GM21576 (cell line): Measurements from ENCODE around the gene ZNF750.

Experiments used
- ATAC-seq: cut with Tn5 transposase; IDR thresholded peaks from one replicate; pipeline ENCODE4 v1.9.1; 2021; ENCODE audit warnings: mild to moderate bottlenecking, moderate library complexity; ENCODE audit not compliant: unreplicated experiment

Gene ZNF750

DNA sequence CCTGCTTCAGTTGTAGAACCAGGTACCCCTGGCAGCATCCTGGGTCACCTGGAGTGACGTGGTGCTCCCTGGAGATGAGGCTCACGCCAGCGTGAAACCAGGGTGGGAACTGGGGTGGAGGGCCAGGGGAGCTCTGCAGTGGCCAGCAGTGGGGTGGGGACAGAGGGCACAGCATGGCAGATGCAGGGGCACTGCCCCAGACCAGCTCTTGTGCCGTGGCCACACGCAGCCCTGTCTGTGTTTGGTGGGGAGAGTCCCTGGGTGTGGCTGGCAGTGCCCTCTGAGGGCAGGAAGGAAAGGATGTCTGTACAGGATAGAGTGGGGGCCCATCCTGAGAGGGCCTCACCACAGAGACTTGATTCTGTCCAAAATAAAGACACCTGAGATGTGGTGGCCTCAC is 24.5 kb downstream of the ZNF750 start:
- no peak for ATAC-seq

DNA sequence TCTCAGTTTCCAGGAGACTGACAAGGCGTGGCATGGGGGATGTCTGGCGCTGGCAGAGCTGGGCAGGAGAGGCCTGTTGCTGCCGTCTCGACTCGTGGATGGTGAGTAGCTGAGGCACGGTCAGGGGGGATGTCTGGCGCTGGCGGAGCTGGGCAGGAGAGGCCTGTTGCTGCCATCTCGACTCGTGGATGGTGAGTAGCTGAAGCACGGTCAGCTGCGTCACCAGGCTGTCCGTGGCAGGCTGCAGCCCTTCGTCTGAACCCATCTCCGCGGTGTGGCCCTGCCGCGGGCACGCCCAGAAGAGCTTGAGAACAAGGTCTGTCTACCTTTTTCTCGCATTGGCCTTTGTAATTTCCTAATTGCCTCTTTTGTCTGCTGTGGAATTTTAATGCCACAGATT is 25.0 kb downstream of the ZNF750 start:
- ATAC-seq = no peak

GRCh38 chr17:82813299-82814051 is 26.3 kb downstream of the ZNF750 start:
- no peak for ATAC-seq

DNA sequence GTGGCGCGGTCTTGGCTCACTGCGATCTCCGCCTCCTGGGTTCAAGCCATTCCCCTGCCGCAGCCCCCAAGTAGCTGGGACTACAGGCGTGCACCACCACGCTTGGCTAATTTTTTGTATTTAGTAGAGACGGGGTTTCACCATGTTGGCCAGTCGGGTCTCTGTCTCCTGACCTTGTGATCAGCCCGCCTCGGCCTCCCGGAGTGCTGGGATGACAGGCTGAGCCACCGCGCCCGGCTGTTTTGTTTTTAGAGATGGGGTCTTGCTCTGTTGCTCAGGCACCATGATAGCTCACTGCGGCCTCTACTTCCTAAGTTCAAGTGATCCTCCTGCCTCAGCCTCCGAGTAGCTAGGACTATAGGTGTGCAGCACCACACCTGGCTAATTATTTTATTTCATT is 27.2 kb downstream of the ZNF750 start:
- no peak for ATAC-seq

DNA sequence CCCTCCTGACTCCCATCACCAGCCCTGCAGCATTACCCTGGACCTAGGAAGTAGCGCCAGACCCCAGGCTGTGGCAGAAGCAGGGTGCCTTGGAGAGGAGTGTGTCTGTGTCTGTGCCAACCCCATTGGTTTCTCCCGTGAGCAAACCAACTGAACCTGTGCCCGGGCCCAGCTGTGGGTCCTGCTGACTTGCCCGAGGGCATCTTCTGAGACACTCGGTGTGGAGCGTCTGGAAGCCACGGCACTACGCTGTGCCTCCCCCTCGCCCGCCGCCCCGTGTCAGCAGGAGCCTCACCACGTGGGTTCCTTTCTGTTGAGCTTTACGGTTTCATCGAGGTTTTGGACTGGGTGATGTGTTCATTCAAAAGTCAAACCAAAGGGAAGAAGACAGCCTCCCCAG is 27.8 kb downstream of the ZNF750 start:
- no peak for ATAC-seq

DNA sequence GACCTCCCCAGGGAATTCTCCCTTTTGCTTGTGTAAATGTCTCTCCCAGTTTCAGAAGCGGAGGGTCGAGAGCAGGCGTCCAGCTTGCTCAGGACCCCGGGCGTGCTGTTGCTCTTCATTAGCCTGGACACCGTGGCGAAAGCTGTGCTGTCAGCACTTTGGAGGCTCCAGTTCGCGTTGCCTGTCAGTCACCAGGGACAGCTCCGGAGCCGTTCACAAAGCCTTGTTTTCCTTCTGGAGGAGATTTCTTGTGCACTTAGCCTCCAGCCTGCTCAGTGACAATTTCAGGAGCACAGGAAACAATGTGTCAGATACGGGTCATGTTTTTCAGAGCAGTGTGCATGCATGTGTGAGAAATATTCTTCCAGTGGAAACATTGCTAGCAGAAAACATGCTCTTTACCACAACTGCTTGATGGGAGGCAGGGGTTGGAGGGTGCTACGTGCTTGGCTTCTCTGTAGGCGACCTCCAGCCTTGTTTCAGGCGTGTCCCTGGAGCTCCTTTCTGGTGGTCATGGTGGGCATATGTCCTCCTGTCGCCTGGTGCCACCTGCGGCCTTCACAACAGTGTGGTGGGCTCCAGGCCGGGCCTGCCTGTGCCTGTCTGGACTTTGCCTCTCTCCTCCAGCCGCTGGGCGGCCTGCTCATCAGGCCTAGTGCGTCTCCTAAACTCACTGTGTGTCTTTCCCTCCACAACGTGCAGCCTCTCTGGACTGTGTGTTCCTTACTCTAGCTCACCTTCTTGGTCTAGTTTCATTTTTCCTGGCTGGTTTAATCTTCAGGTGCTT is 29.0 kb downstream of the ZNF750 start:
- ATAC-seq = no peak

GRCh38 chr17:82808921-82809905 is 30.6 kb downstream of the ZNF750 start:
- no peak for ATAC-seq

DNA sequence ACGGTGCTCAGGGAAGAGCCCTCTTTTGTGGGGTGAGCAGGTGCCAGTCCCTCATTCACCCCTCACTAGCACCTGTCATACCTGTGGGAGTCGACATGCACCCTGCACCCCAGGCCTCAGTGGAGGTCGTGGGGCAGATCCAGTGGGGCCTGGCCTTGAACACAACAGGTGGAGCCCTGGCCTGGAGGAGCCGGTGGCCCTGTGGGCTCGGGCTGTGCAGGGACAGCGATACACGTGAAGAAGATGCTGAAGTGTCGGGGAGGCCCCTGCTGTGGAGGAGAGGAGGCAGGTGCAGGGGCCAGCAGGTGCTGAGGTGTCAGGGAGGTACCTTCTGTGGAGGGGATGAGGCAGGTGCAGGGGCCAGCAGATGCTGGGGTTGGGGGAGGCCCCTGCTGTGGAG is 31.8 kb downstream of the ZNF750 start:
- no peak for ATAC-seq

- no peak for ATAC-seq
Observed at GRCh38 chr17:82807562-82807961, 32.3 kb downstream of the ZNF750 start.

GRCh38 chr17:82807101-82807500 is 32.7 kb downstream of the ZNF750 start:
- no peak for ATAC-seq

GRCh38 chr17:82806645-82807044 is 33.2 kb downstream of the ZNF750 start:
- no peak for ATAC-seq

DNA sequence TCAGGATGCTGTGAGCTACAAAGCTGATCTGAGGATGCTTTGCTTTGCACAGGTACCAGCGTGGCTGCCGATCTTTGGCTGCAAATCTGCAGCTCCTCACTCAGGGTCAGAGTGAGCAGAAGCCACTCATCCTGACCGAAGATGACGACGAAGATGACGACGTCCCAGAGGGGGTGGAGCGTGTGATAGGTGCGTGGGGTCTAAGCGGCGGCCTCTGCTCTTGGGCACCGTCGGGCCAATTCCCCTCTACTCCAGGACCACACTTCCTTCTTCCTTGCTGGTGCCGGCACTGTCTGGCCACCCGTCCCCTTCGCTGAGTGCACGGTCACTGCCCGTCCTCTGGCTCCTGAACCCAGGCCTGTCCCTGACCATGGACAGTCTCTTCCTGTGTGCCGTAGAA is 34.0 kb downstream of the ZNF750 start:
- no peak for ATAC-seq

- no peak for ATAC-seq
Observed at GRCh38 chr17:82805254-82805653, 34.6 kb downstream of the ZNF750 start.

DNA sequence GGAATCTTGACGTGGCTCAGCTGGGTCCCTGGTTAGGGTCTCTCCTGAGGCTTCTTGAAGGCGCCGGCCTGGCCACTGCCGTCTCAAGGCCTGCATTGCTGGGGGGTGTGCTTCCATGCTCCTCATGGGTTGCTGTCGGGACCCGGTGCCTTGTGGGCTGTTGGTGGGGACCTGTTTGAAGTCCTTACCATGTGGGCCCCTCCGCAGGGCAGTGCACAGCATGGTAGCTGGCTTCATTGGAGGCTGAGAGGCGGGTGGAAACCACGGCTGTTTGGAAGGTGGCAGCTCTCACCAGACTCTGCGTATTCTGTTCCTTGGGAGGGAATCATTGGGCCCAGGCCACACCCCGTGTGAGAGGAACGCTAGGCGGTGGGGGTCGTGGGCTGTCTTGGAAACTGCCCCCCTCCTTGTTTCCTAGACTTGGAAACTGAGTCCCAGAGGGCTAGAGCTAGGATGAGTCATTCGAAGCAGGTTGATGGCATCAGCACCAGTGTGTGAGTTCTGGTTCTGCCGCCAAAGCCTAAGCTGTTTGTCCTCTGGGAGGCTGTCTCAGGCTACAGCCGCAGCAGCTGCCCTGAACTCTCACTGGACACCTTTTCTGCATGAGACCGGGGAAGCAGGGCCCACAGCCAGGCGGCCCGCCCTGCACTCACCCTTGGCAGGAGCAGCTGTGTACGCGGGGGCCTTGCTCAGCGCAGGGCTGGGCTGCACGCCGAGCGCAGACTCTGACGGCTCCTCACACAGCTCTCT is 35.2 kb downstream of the ZNF750 start:
- no peak for ATAC-seq

DNA sequence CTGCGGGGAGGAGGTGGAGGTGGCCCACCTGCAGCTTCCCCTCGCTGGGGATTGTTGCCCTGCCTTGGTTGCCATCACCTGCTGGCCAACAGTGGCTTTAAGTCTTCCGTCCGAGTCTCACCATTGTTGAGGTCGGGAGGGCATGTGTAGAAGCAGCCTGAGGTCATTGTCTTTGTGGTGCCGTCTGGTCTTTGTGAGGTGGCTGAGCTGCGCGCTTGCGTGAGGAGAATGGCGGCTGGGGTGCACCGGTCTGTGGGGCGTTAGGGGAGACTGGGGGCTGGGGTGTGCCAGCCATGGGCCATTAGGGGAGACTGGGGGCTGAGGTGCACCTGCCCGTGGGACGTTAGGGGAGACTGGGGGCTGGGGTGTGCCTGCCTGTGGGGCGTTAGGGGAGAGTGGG is 36.2 kb downstream of the ZNF750 start:
- ATAC-seq = no peak

GRCh38 chr17:82803185-82803584 is 36.6 kb downstream of the ZNF750 start:
- no peak for ATAC-seq

DNA sequence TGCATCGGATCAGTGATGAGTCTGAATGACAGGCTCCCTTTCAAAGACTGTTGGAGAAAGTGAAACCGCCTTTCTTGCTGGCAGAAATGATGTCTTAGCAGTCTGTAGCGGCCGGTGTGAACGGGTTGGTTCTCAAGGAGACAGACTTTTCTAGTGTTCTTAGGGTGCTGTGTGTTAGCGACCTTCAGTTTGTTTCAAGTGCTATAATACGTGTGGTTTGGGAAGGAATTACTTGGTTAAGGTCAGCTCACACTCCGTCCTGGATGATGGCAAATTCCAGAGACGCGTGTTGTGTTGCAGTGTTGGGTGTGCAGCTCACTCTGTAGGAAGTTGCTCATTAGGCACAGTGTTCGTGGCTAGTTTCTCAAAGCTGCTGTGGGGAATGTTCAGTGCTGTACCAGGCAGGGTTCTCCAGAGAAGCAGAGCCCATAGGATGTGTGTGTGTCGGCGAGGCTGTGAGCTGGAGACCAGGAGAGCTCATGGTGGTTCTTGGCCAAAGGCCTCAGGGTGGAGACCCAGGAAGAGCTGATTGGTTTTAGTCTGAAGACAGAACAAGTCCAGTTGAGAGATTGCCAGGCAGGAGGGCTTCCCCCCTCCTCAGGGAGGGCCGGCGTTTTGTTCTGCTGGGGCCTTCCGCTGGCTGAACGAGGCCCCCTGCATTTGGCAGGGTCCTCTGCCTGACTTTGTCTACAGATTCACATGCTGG is 37.6 kb downstream of the ZNF750 start:
- ATAC-seq = no peak

GRCh38 chr17:82801377-82801970 is 38.3 kb downstream of the ZNF750 start:
- no peak for ATAC-seq

DNA sequence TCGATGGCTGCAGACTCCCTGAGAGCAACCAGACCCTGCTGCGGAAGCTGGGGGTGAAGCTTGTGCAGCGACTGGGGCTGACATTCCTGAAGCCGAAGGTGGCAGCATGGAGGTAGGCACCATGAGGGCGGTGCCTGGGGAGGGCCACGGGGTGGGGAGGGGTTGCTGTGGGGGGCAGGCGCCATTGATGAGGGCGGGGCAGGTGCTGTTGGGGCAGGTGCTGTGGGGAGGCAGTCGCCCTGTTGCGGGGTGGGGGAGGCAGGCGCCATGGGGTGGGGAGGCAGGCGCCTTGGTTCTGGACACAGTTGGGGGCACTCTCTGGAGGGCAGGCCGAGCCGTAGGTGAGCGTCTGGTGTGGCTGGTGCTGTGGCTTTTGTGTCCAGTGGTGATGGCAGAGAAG is 38.9 kb downstream of the ZNF750 start:
- no peak for ATAC-seq

- no peak for ATAC-seq
Observed at GRCh38 chr17:82799591-82799990, 40.2 kb downstream of the ZNF750 start.
